ENCODE data around the gene CTTNBP2NL. TPM values are rescaled to one million over a fixed set of nuclear protein-coding genes. Genes with fewer than 3 reads are reported as not detected.

The CTTNBP2NL gene
- total and polyA plus RNA-seq, 10 of the 15 experiments (the other 5 are each of a cell fraction or from before 2014, with no cell fraction given): 2.1 to 11.3 (median 5.6) TPM

DNA sequence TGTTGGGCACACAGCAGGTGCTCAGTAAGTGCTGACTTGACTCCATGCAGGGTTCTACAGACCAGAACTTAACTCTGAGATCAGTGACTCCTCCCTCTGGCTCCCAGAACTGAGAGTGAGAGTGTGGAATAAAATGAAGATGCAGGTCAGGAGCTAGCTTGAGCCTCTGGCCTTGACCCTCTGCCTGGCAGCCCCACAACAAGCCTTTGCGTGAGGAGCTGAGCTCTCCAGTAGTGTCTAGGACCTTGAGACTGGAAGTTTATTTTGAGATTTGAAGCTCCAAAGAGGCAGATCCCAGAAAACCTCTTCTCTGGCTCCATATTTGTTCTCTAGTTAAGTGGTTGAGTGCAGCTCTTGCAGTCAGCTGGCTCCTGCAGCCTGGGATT is 109.4 kb downstream of the CTTNBP2NL start:
- intact Hi-C loops (cut with micrococcal nuclease; ENCODE audit: unreplicated experiment) (no loop called here), in situ Hi-C loops (cut with MboI) (no loop called here)
- Histone ChIP-seq H3K4me3 (no peak overlapping the region), H3K27ac (ENCODE audit: control insufficient read depth, insufficient read depth) (no peak overlapping the region), H3K4me1 (ENCODE audit: control insufficient read depth, insufficient read depth, low read length) (peaks cover 8% of the 10 kb centered on the region; the same call in 1 of the 2 replicates), H3K36me3 (ENCODE audit: control insufficient read depth in 2 of 2, insufficient read depth in 2 of 2, low read length in 1 of 2) (no peaks in the 10 kb centered on the region), H3K27me3 (replicated peaks in 1 of 2; ENCODE audit: control insufficient read depth in 2 of 2, insufficient read depth in 2 of 2, low read length in 1 of 2) (peaks cover 5 to 15% of the 10 kb centered on the region in 2 experiments), H4K20me1 (ENCODE audit: control insufficient read depth, insufficient read depth) (no peaks in the 10 kb centered on the region), H3K9ac (ENCODE audit: control insufficient read depth, insufficient read depth, low read length) (no peak overlapping the region), H3K9me3 (replicated peaks; ENCODE audit: control insufficient read depth, insufficient read depth, low read length) (no peaks in the 10 kb centered on the region), H3K4me2 (ENCODE audit: control insufficient read depth, insufficient read depth) (no peak overlapping the region), H2AFZ (ENCODE audit: control insufficient read depth, low read depth, low read length) (no peak overlapping the region), H3K79me2 (ENCODE audit: control insufficient read depth, insufficient read depth, low read length) (no peaks in the 10 kb centered on the region)
- RAD21 ChIA-PET (ENCODE audit: unreplicated experiment): interaction anchor here (0.8 to 2.6 kb wide), 2 partner anchors 114 to 149 kb away, joined by 3 to 7 read pairs; no protein-coding TSS in a partner anchor
- FAIRE-seq (no peak), ATAC-seq (no peak), DNase-seq (ENCODE audit: low read depth, low spot score) (no peak)
- POLR2A ChIA-PET: no interaction called here
- SMC1A ChIA-PET (ENCODE audit: uncharacterized antibody, unreplicated experiment): no interaction called here
- CTCF ChIA-PET: interaction anchor here (0.6 to 2.1 kb wide), 6 partner anchors 13 to 203 kb away, joined by 3 to 8 read pairs (median 5); no protein-coding TSS in a partner anchor
- 76% methylated on average over 1 of the region's 1 CpG for WGBS (ENCODE audit: insufficient coverage, insufficient replicate concordance, low lambda C conversion rate, missing lambda C conversion rate)
- TF ChIP-seq MTA2 (IDR thresholded peaks at IDR 0.05; ENCODE audit: low read depth): no peak
- no peak for TF ChIP-seq RBBP5 (conservative IDR thresholded peaks at IDR 0.05)
- TF ChIP-seq ZNF622 (IDR thresholded peaks at IDR 0.05): no peak
- TF ChIP-seq USF1 (IDR thresholded peaks at IDR 0.05; ENCODE audit: borderline replicate concordance, extremely low read length, insufficient read depth, low read depth, low read length): no peak
- no peak for TF ChIP-seq RELA (IDR thresholded peaks at IDR 0.05; ENCODE audit: borderline replicate concordance, partially characterized antibody)
- no peak for TF ChIP-seq CBX5 (IDR thresholded peaks at IDR 0.05; ENCODE audit: low read depth)
- TF ChIP-seq CREM (IDR thresholded peaks at IDR 0.05; ENCODE audit: low read depth): no peak
- TF ChIP-seq KLF5 (IDR thresholded peaks at IDR 0.05; ENCODE audit: partially characterized antibody): no peak
- no peak for TF ChIP-seq NFIC (IDR thresholded peaks at IDR 0.05; ENCODE audit: low read depth, low read length)
- TF ChIP-seq ETV6 (conservative IDR thresholded peaks at IDR 0.05 in 1 of 2, IDR thresholded peaks at IDR 0.05 in 1 of 2; ENCODE audit: borderline replicate concordance in 1 of 2, low read depth in 1 of 2): no peak
- no peak for TF ChIP-seq BMI1 (IDR thresholded peaks at IDR 0.05; ENCODE audit: borderline replicate concordance)
- TF ChIP-seq, protein P1, sequence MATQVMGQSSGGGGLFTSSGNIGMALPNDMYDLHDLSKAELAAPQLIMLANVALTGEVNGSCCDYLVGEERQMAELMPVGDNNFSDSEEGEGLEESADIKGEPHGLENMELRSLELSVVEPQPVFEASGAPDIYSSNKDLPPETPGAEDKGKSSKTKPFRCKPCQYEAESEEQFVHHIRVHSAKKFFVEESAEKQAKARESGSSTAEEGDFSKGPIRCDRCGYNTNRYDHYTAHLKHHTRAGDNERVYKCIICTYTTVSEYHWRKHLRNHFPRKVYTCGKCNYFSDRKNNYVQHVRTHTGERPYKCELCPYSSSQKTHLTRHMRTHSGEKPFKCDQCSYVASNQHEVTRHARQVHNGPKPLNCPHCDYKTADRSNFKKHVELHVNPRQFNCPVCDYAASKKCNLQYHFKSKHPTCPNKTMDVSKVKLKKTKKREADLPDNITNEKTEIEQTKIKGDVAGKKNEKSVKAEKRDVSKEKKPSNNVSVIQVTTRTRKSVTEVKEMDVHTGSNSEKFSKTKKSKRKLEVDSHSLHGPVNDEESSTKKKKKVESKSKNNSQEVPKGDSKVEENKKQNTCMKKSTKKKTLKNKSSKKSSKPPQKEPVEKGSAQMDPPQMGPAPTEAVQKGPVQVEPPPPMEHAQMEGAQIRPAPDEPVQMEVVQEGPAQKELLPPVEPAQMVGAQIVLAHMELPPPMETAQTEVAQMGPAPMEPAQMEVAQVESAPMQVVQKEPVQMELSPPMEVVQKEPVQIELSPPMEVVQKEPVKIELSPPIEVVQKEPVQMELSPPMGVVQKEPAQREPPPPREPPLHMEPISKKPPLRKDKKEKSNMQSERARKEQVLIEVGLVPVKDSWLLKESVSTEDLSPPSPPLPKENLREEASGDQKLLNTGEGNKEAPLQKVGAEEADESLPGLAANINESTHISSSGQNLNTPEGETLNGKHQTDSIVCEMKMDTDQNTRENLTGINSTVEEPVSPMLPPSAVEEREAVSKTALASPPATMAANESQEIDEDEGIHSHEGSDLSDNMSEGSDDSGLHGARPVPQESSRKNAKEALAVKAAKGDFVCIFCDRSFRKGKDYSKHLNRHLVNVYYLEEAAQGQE (IDR thresholded peaks at IDR 0.05; ENCODE audit: low read depth, low read length): no peak
- no TSS peak for BruUV-seq (replicated peaks)
